ENCODE results near the gene MPDZ.

DNA sequence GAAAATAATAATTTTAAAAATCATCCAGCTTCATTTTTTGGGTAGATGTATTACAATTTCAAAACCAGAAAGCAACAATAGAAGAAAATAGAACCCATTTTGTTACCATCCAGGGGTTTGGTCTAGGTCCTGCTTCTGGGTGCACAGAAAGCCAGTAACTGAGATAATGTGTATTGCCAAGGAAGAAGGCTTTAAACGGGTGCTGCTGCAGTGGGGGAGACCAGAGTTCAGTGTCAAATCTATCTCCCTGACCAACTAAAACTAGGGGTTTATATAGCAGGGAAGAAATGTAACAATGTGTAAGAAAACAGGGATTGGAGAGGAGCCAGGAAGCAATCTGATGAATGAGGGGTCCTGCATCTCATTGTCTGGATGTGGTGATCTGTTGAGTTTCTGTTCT is 17.5 kb upstream of the MPDZ start:
- TF ChIP-seq, protein P1, sequence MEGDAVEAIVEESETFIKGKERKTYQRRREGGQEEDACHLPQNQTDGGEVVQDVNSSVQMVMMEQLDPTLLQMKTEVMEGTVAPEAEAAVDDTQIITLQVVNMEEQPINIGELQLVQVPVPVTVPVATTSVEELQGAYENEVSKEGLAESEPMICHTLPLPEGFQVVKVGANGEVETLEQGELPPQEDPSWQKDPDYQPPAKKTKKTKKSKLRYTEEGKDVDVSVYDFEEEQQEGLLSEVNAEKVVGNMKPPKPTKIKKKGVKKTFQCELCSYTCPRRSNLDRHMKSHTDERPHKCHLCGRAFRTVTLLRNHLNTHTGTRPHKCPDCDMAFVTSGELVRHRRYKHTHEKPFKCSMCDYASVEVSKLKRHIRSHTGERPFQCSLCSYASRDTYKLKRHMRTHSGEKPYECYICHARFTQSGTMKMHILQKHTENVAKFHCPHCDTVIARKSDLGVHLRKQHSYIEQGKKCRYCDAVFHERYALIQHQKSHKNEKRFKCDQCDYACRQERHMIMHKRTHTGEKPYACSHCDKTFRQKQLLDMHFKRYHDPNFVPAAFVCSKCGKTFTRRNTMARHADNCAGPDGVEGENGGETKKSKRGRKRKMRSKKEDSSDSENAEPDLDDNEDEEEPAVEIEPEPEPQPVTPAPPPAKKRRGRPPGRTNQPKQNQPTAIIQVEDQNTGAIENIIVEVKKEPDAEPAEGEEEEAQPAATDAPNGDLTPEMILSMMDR (IDR thresholded peaks at IDR 0.05 in 8 of 11, conservative IDR thresholded peaks at IDR 0.05 in 3 of 11): no peak
- no peak for TF ChIP-seq POLR2A (IDR thresholded peaks at IDR 0.05)
- TF ChIP-seq POLR2AphosphoS5 (IDR thresholded peaks at IDR 0.05): no peak
